DMS114 treated with DMSO at 0.1 percent for 48 hours (cell line): Measurements from ENCODE around the gene FOXB2.
"Not testable (repeated sequence)": the region's sequence is repeated elsewhere in the genome, so short reads cannot be mapped to it uniquely, and the experiment has no call there.

Source experiments
- DNase-seq: peaks from one replicate; lab custom pipeline; 2025; ENCODE audit not compliant: unreplicated experiment; lab: John Stamatoyannopoulos, UW

The FOXB2 gene

GRCh38 chr9:77016121-77016525, 3.3 kb upstream of the FOXB2 start:
- DNase-seq: no peak

- no peak for DNase-seq
Measured at GRCh38 chr9:77016526-77017504, 2.6 kb upstream of the FOXB2 start.

GRCh38 chr9:77017505-77017894, 2.0 kb upstream of the FOXB2 start:
- DNase-seq: no peak

GRCh38 chr9:77018058-77018968, 1.1 kb upstream of the FOXB2 start:
- no peak for DNase-seq

- no peak for DNase-seq
Measured at GRCh38 chr9:77018969-77019235, 553 bp upstream of the FOXB2 start.

GRCh38 chr9:77019926-77020412, 514 bp downstream of the FOXB2 start:
- DNase-seq: no peak

GRCh38 chr9:77020413-77021290, 1.2 kb downstream of the FOXB2 start:
- no peak for DNase-seq

- no peak for DNase-seq
Measured at GRCh38 chr9:77021291-77021894, 1.9 kb downstream of the FOXB2 start.

GRCh38 chr9:77021922-77022782, 2.7 kb downstream of the FOXB2 start:
- no peak for DNase-seq

GRCh38 chr9:77022783-77023440, 3.5 kb downstream of the FOXB2 start:
- no peak for DNase-seq

- DNase-seq: no peak
Measured at GRCh38 chr9:77023726-77024125, 4.3 kb downstream of the FOXB2 start.

GRCh38 chr9:77024776-77025545, 5.5 kb downstream of the FOXB2 start:
- no peak for DNase-seq

GRCh38 chr9:77028478-77028877, 9.0 kb downstream of the FOXB2 start:
- no peak for DNase-seq

- no peak for DNase-seq
Measured at GRCh38 chr9:77030045-77030444, 10.6 kb downstream of the FOXB2 start.

GRCh38 chr9:77038281-77039036, 19.0 kb downstream of the FOXB2 start:
- no peak for DNase-seq

- no peak for DNase-seq
Measured at GRCh38 chr9:77040340-77040739, 20.9 kb downstream of the FOXB2 start.

GRCh38 chr9:77043743-77044142, 24.3 kb downstream of the FOXB2 start:
- DNase-seq: not testable (repeated sequence)
